Right lobe of liver (tissue), 6 donors: ENCODE data around the gene NYAP2. TPM values are rescaled to one million over a fixed set of nuclear protein-coding genes. Genes with fewer than 3 reads are reported as not detected.

Experiments
- ATAC-seq, 4 donors: fragments of 200-7000 bp; cut with Tn5 transposase; one replicate each; pipeline ENCODE4 v1.9.1; 2020; ENCODE audit warnings: mild to moderate bottlenecking in 4 of 4, moderate library complexity in 4 of 4
- DNase-seq, 3 donors: peaks; one replicate each; pipeline ENCODE4 v3.0.0-alpha.2; 2020
- H3K27ac ChIP-seq, 3 donors: fragments of 200-600 bp; one replicate each; pipeline ENCODE4 v1.8.0; 2022
- H3K27me3 ChIP-seq, 2 donors: fragments of 200-600 bp; one replicate each; pipeline ENCODE4 v1.8.0; 2022
- H3K36me3 ChIP-seq, 4 donors: fragments of 200-600 bp; sonication (generic) in 1 of 4; one replicate each; pipeline versions ENCODE4 v1.5.1 to v1.8.0; 2017 to 2022; ENCODE audit warnings: control low read depth in 1 of 4
- H3K4me1 ChIP-seq, 4 donors: fragments of 200-600 bp; sonication (generic) in 1 of 4; one replicate each; pipeline versions ENCODE4 v1.5.1 to v1.8.0; 2017 to 2022; ENCODE audit warnings: control low read depth in 1 of 4
- H3K4me3 ChIP-seq, 3 donors: fragments of 200-600 bp; one replicate each; pipeline ENCODE4 v1.8.0; 2022
- H3K9me3 ChIP-seq, 4 donors: fragments of 200-600 bp; sonication (generic) in 1 of 4; one replicate each; pipeline versions ENCODE4 v1.5.1 to v1.8.0; 2017 to 2022; ENCODE audit warnings: control low read depth in 1 of 4
- POLR2A ChIP-seq: fragments of 450-650 bp; IDR thresholded peaks from one replicate; pipeline ENCODE4 v1.6.1; 2017; ENCODE audit warnings: antibody characterized with exemption, mild to moderate bottlenecking
- WGBS: methylation state at CpG from one replicate; pipeline ENCODE4 v1.1.6; 2018; ENCODE audit warnings: low coverage, low lambda C conversion rate; ENCODE audit not compliant: insufficient coverage; ENCODE audit errors: missing lambda C conversion rate; 5-methylcytosine and 5-hydroxymethylcytosine counted together
- intact Hi-C, 2 donors: fragments of 100-400 bp; cut with DNase I; formaldehyde crosslinking; loops; one replicate each; pipeline versions ENCODE4 v1.11.2 to v1.14.1; 2022
- total RNA-seq, 6 experiments: library from RNA; depleted of rRNA in 2 of 6; stranded (reverse); fragments of >200 nt in 2 of 6; fragmentation: NEBNext Ultra II Directional in 3 of 6; extraction: Animal tissue kit (Norgen Biotek cat#: 25700) in 3 of 6; gene quantifications; one replicate each; pipeline versions ENCODE4 v1.1.0 to v1.2.4, GENCODE V29; 2016 to 2023
- TF ChIP-seq, protein P1 (sequence below), 4 donors: fragments of 200-600 bp in 3 of 4; fragments of 450-650 bp in 1 of 4; IDR thresholded peaks; one replicate each; pipeline versions ENCODE4 v1.5.1 to v1.8.0; 2016 to 2022; ENCODE audit warnings: antibody characterized with exemption in 4 of 4, mild to moderate bottlenecking in 2 of 4
- donor health status: DM: no; HTN: yes; CAD: no.
- donor health status: DM: no; HTN: no; CAD: no.
- donor health status: DM: no; HTN: no; CAD: no.
- donor health status: DM: no; HTN: yes; CAD: no.
- donor health status: DM: no; HTN: yes; CAD: no.

NYAP2 gene
- total RNA-seq, 6 experiments from 2014 or later = not detected

DNA sequence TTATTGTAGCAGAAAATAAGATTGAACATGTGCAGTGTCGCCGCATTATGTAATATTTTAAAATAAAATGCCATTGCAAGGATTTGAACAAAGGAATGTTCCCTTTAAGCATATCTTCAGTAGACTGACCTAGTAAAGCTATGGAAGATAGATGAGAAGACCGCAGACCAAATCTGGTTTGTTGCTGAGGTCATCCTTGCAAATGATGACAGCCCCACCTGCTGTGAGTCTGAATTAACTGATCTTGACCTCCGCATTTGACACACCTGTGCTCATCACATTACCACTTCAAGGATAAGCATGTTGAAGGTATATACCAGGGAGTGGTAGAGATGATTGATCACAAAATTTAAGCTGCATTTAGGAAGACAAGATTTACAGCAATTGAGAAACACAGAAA lies 96.2 kb downstream of the NYAP2 start:
- H3K4me3 ChIP-seq = no peak overlapping the region
- ATAC-seq = no peak
- H3K27ac ChIP-seq = no peak overlapping the region
- H3K36me3 ChIP-seq = no peaks in the 10 kb centered on the region
- H3K27me3 ChIP-seq = no peaks in the 10 kb centered on the region
- TF ChIP-seq, protein P1, sequence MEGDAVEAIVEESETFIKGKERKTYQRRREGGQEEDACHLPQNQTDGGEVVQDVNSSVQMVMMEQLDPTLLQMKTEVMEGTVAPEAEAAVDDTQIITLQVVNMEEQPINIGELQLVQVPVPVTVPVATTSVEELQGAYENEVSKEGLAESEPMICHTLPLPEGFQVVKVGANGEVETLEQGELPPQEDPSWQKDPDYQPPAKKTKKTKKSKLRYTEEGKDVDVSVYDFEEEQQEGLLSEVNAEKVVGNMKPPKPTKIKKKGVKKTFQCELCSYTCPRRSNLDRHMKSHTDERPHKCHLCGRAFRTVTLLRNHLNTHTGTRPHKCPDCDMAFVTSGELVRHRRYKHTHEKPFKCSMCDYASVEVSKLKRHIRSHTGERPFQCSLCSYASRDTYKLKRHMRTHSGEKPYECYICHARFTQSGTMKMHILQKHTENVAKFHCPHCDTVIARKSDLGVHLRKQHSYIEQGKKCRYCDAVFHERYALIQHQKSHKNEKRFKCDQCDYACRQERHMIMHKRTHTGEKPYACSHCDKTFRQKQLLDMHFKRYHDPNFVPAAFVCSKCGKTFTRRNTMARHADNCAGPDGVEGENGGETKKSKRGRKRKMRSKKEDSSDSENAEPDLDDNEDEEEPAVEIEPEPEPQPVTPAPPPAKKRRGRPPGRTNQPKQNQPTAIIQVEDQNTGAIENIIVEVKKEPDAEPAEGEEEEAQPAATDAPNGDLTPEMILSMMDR (IDR thresholded peaks at IDR 0.05) = no peak
- TF ChIP-seq POLR2A = no peak
- no peaks in the 10 kb centered on the region for H3K4me1 ChIP-seq
- WGBS = 77% methylated on average over 3 of the region's 4 CpGs
- H3K9me3 ChIP-seq = no peaks in the 10 kb centered on the region
- DNase-seq = no peak
- intact Hi-C loops = no loop called here

DNA sequence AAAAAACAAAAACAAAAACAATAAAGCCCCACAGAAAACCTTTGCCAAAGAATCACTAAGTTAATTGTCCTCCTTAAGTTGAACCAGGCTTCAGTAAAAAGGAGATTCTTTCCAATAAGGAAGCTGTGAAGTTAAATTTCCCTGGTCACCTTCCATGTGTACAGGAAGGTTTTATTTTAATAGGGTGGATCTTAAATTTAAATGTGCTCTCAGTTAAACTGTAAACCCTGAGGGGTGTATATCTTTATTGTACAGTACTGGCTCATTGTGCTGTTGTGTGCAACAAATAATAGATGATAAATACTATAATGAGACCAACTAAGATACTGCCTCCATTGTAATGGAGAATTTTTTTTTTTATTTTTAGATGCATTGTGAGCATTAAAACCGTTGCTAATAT lies 97.1 kb downstream of the NYAP2 start:
- Histone ChIP-seq H3K36me3 (no peaks in the 10 kb centered on the region), H3K9me3 (no peaks in the 10 kb centered on the region), H3K27me3 (no peaks in the 10 kb centered on the region), H3K27ac (no peak overlapping the region), H3K4me3 (no peak overlapping the region), H3K4me1 (no peaks in the 10 kb centered on the region)
- intact Hi-C loops = no loop called here
- TF ChIP-seq, protein P1 (IDR thresholded peaks at IDR 0.05) = no peak
- no peak for TF ChIP-seq POLR2A
- DNase-seq (no peak), ATAC-seq (no peak)
- 29% methylated on average over 1 of the region's 1 CpG for WGBS

DNA sequence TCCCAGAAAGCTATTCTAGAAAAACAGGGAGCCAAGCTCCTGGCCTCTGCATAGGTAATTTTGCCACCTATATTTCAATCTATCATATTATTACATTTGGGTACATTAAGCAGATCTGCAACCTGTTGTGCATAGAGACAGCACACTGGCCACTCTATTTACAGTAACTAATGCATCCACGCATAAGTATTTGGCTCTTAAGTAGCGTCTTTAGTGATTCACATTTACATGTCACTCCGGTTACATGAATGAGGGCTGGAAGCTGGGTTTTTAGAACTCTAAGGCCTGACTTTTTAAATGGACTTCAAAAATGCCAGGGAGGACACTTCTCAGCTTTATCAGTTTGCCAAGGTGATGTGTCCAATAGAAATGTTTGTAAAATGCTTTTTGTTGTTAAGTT lies 97.7 kb downstream of the NYAP2 start:
- H3K4me1 ChIP-seq = no peaks in the 10 kb centered on the region
- H3K4me3 ChIP-seq = no peak overlapping the region
- ATAC-seq (no peak), DNase-seq (no peak)
- H3K27ac ChIP-seq = no peak overlapping the region
- no peaks in the 10 kb centered on the region for H3K27me3 ChIP-seq
- 64% methylated on average over 3 of the region's 3 CpGs for WGBS
- H3K9me3 ChIP-seq = no peaks in the 10 kb centered on the region
- TF ChIP-seq, protein P1 (IDR thresholded peaks at IDR 0.05) = no peak
- TF ChIP-seq POLR2A = no peak
- H3K36me3 ChIP-seq = no peaks in the 10 kb centered on the region
- intact Hi-C loops = no loop called here

DNA sequence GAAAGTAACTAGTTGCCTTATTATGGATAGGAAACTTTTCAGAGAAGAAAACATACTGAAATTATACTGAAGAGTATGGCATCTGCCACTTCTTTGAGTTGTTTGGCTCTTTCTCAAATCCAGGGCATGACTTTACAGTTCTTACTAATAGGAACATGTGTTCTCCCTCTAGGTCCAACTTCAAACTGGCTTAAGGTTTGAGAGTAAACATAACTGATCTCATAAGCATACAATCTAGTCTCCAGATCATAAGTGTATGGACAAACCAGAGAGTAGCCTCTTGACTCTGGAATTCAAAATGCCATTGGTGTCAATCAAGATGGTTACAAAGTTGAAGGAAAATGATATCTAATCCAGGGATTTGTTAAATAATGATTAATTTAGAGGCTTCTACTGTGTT lies 101.5 kb downstream of the NYAP2 start:
- Histone ChIP-seq H3K4me3 (no peak overlapping the region), H3K9me3 (no peaks in the 10 kb centered on the region), H3K27ac (no peak overlapping the region), H3K36me3 (no peaks in the 10 kb centered on the region), H3K4me1 (no peaks in the 10 kb centered on the region), H3K27me3 (no peaks in the 10 kb centered on the region)
- ATAC-seq (no peak), DNase-seq (no peak)
- intact Hi-C loops = no loop called here
- TF ChIP-seq POLR2A = no peak
- TF ChIP-seq, protein P1 (IDR thresholded peaks at IDR 0.05) = no peak

DNA sequence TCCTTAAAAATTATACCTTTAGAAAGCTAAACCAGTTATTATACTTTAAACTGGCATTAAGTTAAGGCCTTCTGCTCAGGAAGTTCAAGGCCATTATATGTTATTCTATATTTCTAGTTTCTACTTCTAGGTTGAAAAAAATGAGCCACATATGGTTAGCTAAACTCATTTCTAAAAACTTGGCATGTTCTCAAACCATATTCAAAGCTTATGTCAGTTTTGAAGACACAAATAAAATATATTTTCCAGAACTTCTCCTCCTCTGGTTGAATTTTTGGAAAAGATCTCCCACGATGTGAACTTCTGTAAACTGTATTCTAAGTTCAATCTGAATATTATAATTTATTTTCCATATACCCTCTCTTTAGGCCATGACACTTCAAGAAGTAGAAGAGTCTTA lies 103.5 kb downstream of the NYAP2 start:
- Histone ChIP-seq H3K36me3 (no peaks in the 10 kb centered on the region), H3K9me3 (no peaks in the 10 kb centered on the region), H3K27ac (no peak overlapping the region), H3K4me3 (no peak overlapping the region), H3K27me3 (no peaks in the 10 kb centered on the region), H3K4me1 (no peaks in the 10 kb centered on the region)
- WGBS = 48% methylated on average over 1 of the region's 1 CpG
- TF ChIP-seq, protein P1 (IDR thresholded peaks at IDR 0.05) = no peak
- no peak for TF ChIP-seq POLR2A
- ATAC-seq = no peak
- no peak for DNase-seq
- intact Hi-C loops = no loop called here
